OCI-LY1 (cell line): ENCODE measurements around the gene DHX58.

Source experiments
- H2AFZ ChIP-seq: fragments of 200-600 bp; sonication (generic), shearing (Covaris generic); 2 replicates; pipeline ENCODE4 v1.6.0; 2014; ENCODE audit warnings: antibody characterized with exemption, mild to moderate bottlenecking, low read length
- H3F3A ChIP-seq: fragments of 200-600 bp; sonication (generic), shearing (Covaris generic); 2 replicates; pipeline ENCODE4 v1.6.0; 2014; ENCODE audit warnings: mild to moderate bottlenecking, antibody characterized with exemption, low read length, moderate library complexity; ENCODE audit not compliant: insufficient read depth
- H3K27ac ChIP-seq: fragments of 200-600 bp; sonication (generic); 2 replicates; pipeline ENCODE4 v1.5.1; 2014; ENCODE audit warnings: low read length, mixed run types, mild to moderate bottlenecking, low read depth; ENCODE audit not compliant: poor library complexity, severe bottlenecking
- H3K27me3 ChIP-seq: fragments of 200-600 bp; sonication (generic); 2 replicates; pipeline ENCODE4 v1.6.0; 2014; ENCODE audit warnings: antibody characterized with exemption, mild to moderate bottlenecking, low read length, moderate library complexity; ENCODE audit not compliant: insufficient read depth
- H3K36me3 ChIP-seq: fragments of 200-600 bp; sonication (generic); 2 replicates; pipeline ENCODE4 v1.6.1; 2014; ENCODE audit warnings: mild to moderate bottlenecking, antibody characterized with exemption, low read length, moderate library complexity, mixed read lengths; ENCODE audit not compliant: insufficient read depth
- H3K4me1 ChIP-seq: fragments of 200-600 bp; sonication (generic); 2 replicates; pipeline ENCODE4 v1.5.1; 2014; ENCODE audit warnings: mild to moderate bottlenecking, low read length, moderate library complexity; ENCODE audit not compliant: insufficient read depth, severe bottlenecking
- H3K4me2 ChIP-seq: fragments of 200-600 bp; sonication (generic), shearing (Covaris generic); 2 replicates; pipeline ENCODE4 v1.6.1; 2014; ENCODE audit warnings: low read length
- H3K4me3 ChIP-seq: fragments of 200-600 bp; sonication (generic); 2 replicates; pipeline ENCODE4 v1.5.1; 2014; ENCODE audit warnings: low read length, low read depth, mild to moderate bottlenecking, mixed read lengths; ENCODE audit not compliant: poor library complexity, severe bottlenecking
- H3K79me2 ChIP-seq: fragments of 200-600 bp; shearing (Covaris generic); 2 replicates; pipeline ENCODE4 v1.6.1; 2016; ENCODE audit warnings: mixed run types, low read length, mixed read lengths; ENCODE audit not compliant: insufficient read depth
- H3K9ac ChIP-seq: fragments of 200-600 bp; sonication (generic), shearing (Covaris generic); 2 replicates; pipeline ENCODE4 v1.6.1; 2014; ENCODE audit warnings: mild to moderate bottlenecking, low read length, mixed read lengths
- H3K9me2 ChIP-seq: fragments of 200-600 bp; sonication (generic), shearing (Covaris generic); 2 replicates; pipeline ENCODE4 v1.6.1; 2014; ENCODE audit warnings: low read depth, mild to moderate bottlenecking, low read length, mixed read lengths
- H3K9me3 ChIP-seq: fragments of 200-600 bp; shearing (Covaris generic); 2 replicates; pipeline ENCODE4 v1.6.1; 2014; ENCODE audit warnings: low read length, mixed read lengths
- H4K20me1 ChIP-seq: fragments of 200-600 bp; sonication (generic), shearing (Covaris generic); 2 replicates; pipeline ENCODE4 v1.6.0; 2016; ENCODE audit warnings: mild to moderate bottlenecking, low read length; ENCODE audit not compliant: insufficient read depth
- CTCF ChIP-seq: fragments of 200-600 bp; sonication (generic), shearing (Covaris generic); IDR thresholded peaks from 2 replicates; pipeline ENCODE4 v1.5.1; 2017; ENCODE audit warnings: mild to moderate bottlenecking, antibody characterized with exemption, low read length, moderate library complexity, mixed read lengths
- EZH2 ChIP-seq: fragments of 200-600 bp; sonication (generic), shearing (Covaris generic); IDR thresholded peaks from 2 replicates; pipeline ENCODE4 v1.8.0; 2017; ENCODE audit warnings: borderline replicate concordance, mixed run types, mild to moderate bottlenecking, antibody characterized with exemption, low read length, moderate library complexity, mixed read lengths

The DHX58 gene

GRCh38 chr17:42055027-42055426 lies 57.5 kb downstream of the DHX58 start:
- H3K9me2 ChIP-seq = no peaks in the 10 kb centered on the region
- no peaks in the 10 kb centered on the region for H3K9me3 ChIP-seq
- H3K4me2 ChIP-seq = no peak overlapping the region
- peaks cover 27% of the 10 kb centered on the region for H3K27me3 ChIP-seq
- H3K79me2 ChIP-seq = no peaks in the 10 kb centered on the region
- H2AFZ ChIP-seq = no peak overlapping the region
- H3K27ac ChIP-seq = no peak overlapping the region
- no peak overlapping the region for H3K4me3 ChIP-seq
- H3K4me1 ChIP-seq = peaks cover 2% of the 10 kb centered on the region
- H3K36me3 ChIP-seq = no peaks in the 10 kb centered on the region; the same call in 1 of the 2 replicates
- no peak for TF ChIP-seq EZH2
- no peak for TF ChIP-seq CTCF
- no peak overlapping the region for H3K9ac ChIP-seq
- H3F3A ChIP-seq = no peaks in the 10 kb centered on the region
- H4K20me1 ChIP-seq = no peaks in the 10 kb centered on the region

GRCh38 chr17:42053731-42054500 lies 58.6 kb downstream of the DHX58 start:
- peaks cover 31% of the 10 kb centered on the region for H3K27me3 ChIP-seq
- H3K36me3 ChIP-seq = no peaks in the 10 kb centered on the region; the same call in 1 of the 2 replicates
- H3K4me3 ChIP-seq = no peak overlapping the region
- no peaks in the 10 kb centered on the region for H3K9me2 ChIP-seq
- no peaks in the 10 kb centered on the region for H3F3A ChIP-seq
- TF ChIP-seq CTCF = no peak
- no peak overlapping the region for H3K27ac ChIP-seq
- H3K9ac ChIP-seq = no peak overlapping the region
- peaks cover 5% of the 10 kb centered on the region for H3K4me1 ChIP-seq
- no peak overlapping the region for H2AFZ ChIP-seq
- H4K20me1 ChIP-seq = no peaks in the 10 kb centered on the region
- no peaks in the 10 kb centered on the region for H3K9me3 ChIP-seq
- no peak overlapping the region for H3K4me2 ChIP-seq
- no peaks in the 10 kb centered on the region for H3K79me2 ChIP-seq

- no peak overlapping the region for H3K4me3 ChIP-seq
- peaks cover 31% of the 10 kb centered on the region for H3K27me3 ChIP-seq
- no peaks in the 10 kb centered on the region for H3K9me3 ChIP-seq
- peaks cover 5% of the 10 kb centered on the region for H3K4me1 ChIP-seq
- H3F3A ChIP-seq = no peaks in the 10 kb centered on the region
- H3K27ac ChIP-seq = no peak overlapping the region
- no peaks in the 10 kb centered on the region for H4K20me1 ChIP-seq
- TF ChIP-seq CTCF (no peak), EZH2 (no peak)
- H3K36me3 ChIP-seq = no peaks in the 10 kb centered on the region; the same call in 1 of the 2 replicates
- H2AFZ ChIP-seq = no peak overlapping the region
- no peaks in the 10 kb centered on the region for H3K79me2 ChIP-seq
- H3K9ac ChIP-seq = no peak overlapping the region
- H3K9me2 ChIP-seq = no peaks in the 10 kb centered on the region
- no peak overlapping the region for H3K4me2 ChIP-seq
Measured at GRCh38 chr17:42052346-42052877, 60.1 kb downstream of the DHX58 start.
